ENCODE data around the gene IRX4.

IRX4 gene

GRCh38 chr5:1891391-1891790 is 8.7 kb upstream of the IRX4 start:
- no peak for DNase-seq

DNA sequence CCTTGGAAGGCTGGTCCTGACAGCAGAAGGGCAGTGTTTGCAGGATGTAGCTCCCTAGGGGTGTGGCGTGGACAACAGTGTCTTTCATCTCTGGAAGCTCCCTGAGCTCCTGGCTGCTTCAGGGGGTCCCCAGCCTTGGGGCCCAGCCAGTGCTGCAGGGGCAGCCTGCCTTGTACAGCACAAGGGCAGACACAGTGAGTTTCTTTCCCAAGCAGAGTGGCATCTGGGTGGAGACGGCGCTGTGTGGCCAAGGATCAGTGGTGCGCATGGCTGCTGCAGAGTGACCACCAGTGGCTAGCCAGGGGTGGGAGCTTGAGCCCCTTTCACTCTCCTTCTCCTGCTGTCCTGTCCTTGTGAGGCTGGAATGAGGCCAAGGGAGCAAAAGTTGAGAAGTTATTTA is 7.6 kb upstream of the IRX4 start:
- DNase-seq = no peak

DNA sequence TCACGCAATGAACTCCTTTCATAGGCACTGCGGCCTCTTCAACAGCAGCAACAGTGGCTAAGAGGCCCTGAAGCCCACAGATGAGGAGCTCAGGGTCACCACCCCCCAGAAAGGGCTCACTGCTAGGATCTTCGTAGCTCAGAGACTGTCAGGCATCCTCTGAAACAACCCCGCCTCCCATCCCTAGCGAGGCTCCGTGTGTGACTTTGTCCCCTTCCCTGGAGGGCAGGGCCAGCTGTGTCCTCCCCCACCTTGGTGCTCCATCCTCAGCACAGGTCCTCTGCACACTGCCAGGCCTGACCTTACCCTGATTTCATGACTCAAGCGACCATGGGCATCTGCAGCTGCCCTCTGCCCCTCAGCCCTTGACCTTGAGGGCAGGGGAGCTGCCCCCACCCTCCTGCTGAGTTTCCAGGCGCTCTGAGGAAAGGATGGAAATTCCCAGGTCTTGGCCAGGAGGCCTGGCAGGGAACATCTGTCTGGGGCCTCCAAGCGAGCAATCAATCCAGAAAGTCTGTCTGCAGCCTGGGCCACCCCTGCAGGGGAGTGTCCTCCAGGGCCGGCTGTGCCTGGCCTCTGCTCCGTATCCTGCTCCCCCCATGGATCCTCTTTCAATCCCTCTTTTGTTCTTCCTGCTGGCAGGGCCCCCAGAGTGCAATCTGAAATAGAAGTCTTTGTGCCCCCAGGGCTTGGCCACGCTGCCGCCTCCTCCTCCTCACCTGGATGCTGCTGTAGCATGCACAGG is 6.8 kb upstream of the IRX4 start:
- DNase-seq = no peak

DNA sequence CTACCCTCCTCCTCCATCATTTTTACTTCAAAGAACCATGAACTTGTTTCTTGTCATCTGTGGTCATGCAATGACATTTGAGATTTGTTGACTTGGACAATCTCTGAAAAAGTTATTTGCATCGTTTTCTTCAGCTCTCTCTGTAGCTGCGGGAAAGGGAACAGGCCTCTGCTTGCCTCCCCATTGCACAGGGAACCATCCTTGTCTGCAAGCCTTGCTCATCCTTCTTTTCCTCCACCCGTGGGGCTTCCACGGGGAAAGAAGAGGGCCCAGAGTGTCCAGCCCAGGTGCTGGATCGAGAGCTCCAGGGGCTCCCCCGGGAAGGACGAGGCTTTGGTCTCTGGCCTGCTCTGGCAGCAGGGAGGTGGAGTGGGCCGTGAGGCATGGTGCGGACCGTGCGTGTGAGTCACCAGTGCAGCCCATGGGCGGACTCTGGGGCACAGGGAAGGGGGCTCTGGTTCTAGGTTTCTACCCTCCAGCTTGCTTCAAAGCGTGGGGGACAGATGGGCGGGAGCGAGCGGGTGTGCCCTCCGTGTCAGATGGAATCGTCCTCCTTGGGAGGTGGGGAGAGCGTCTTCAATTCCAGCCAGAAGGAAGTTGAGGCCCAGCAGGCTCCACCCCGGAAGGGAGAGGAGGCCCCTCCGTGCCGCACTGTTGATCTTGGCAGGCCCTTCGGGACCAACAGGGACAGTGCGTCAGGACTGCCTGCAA is 6.0 kb upstream of the IRX4 start:
- DNase-seq = no peak

- DNase-seq = no peak
Observed at GRCh38 chr5:1887588-1888360, 5.0 kb upstream of the IRX4 start.

GRCh38 chr5:1886846-1887587 is 4.3 kb upstream of the IRX4 start:
- DNase-seq = no peak

DNA sequence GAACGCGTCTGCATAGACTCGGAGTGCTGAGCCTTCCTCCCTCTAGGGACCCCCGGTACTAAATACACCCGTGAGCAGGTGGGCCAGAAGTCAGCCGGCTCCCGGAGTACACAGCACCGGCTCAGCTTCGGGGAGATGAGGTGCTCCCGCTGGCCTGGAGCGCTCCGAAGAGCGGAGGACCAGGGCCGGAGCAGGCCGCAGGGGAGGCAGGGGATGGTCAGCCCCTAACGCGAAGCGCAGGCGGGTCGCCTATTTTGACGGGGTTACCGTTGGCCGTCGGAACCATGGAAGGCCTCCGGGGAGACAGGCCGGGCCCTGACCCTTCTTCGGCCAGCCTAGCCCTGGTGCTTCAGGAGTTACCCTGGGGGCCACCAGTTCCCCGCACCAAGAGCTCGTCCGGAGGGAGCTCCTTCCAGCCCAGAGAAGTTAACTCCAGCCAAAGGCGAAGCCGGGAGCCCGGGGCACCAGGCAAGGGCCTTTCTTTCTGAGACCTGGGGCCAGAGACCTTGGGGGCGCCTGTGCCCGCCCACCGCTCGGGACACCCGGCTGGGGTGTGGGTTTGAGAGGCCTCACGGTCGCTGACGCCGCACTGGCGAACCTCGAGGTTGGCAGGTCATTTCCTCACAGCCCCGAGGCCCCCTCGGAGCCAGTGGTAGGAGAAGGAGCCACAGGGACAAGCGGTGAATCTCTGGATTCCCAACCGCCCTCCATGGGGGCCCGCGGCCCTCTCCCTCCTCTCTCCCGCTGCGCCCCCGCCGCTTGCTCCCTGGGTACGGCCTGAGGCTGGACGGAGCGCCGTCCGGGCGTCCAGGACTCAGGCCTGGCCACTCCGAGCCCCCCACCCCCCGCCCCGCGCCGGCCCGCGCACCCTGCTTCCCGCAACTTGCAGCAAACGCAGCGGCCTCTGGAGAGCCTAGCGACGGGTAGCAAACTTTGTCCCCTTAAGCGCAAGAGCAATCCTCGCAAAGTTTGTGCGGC is 3.4 kb upstream of the IRX4 start:
- no peak for DNase-seq

GRCh38 chr5:1885404-1885755 is 2.7 kb upstream of the IRX4 start:
- DNase-seq = no peak

DNA sequence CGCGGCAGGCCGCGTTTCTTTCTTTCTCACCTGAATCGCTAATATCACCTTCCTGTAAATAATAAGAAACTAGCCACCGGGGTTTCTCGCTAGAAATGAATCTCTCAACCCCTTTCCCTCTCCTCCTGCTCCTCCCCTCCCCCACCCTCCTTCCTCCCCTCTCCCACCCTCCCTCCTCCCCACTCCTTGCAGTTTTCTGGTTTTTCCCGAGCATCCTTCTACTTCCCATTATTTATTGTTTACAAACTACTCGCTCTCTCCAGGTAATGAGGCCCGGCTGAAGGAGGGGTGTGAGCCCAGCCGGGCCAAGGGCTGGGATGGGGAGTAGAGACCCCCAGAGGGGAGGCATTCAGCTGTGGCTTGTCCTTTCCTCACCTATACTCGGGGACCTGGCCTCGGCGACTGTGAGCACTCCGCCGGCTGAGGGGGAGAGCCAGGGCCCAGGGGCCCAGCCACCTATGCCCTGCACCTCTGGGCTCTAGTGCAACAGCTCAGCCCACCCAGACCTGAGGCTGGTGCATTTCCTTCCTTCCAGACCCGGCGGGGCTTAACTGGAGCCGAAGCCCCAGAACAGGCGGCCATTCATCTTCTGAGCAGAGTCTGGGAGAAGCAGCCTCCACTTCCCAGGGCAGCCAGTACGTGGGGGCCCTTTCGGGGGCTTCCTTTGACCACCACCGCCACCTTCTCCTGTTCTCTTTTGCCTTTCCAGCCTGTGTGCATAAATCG is 2.1 kb upstream of the IRX4 start:
- no peak for DNase-seq

DNA sequence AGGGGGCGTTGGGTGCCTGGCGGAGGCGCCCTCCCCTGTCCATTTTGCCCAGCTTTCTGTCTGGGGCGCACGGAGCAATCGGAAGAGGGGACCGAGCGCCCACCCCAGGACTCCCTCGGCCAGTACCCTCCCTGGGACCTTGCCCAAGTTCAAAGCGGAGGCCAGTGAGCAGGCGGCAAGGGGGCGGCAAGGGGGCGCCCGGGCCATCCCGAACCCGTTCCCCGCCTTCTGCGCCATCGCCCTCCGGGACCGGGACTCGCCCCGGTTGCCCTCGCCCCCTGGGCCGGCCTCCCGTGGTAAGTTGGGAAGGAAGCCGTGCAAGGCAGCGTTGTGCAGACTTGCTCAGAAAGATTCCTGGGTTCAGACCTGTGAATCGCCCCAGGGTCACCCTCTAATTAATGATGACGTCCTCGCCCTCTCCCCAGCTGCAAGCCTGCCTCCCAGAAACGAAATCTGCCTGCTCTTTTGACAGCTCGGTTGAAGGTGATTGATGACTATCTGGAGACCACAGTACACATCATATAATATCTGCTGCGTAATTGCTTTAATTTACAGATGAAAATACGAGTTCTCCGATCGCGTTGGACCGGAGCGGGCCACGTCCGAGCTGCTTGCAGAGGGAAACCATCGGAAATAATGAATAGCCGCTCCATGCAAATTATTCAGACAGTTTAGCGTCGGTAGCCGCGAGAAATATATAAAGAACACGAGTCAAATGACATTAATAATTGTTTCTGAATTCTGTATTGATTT is 1.4 kb upstream of the IRX4 start:
- no peak for DNase-seq

DNA sequence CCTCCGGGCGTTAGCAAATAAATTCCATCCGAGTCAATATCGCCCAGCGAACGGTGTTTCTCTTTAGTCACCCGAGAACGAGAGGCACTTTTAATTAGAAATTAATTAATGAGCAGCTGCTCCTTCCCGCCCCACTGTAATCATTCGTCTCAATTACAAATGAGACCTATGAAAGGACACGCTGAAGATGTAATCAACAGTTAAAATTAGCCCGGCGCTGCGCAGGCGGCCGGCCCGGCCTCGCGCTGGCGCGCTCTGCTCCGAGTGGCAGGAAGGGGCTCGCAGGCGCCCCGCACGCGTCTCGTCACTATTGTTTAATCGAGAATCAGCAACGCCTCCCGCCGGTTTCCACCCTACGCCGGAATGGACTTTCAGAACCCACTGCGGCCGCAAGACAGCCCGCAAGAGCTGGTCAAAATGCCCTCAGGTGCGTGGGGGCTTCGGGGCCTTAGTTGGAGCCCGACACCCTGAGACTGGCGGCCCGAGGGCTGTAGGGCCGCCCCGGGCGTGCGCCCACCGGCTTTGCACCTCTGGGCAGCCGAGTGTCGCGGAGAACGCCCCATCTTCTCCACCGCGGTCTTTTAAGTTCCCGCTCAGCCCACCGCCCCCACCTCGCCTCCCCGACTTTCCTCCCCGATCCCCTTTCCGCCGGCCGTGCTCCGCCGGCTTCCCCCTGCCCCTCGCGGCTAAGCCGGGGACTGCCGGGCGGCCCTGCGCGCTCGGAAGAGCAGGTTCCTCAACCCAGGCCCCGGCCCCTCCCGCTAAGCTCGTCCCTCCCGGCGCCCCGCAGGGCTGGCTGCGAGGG is 597 bp upstream of the IRX4 start:
- no peak for DNase-seq

GRCh38 chr5:1881731-1882336 is 891 bp downstream of the IRX4 start:
- DNase-seq = no peak

GRCh38 chr5:1881098-1881572 is 1.6 kb downstream of the IRX4 start:
- DNase-seq = no peak

- DNase-seq = no peak
Observed at GRCh38 chr5:1880377-1881025, 2.2 kb downstream of the IRX4 start.

DNA sequence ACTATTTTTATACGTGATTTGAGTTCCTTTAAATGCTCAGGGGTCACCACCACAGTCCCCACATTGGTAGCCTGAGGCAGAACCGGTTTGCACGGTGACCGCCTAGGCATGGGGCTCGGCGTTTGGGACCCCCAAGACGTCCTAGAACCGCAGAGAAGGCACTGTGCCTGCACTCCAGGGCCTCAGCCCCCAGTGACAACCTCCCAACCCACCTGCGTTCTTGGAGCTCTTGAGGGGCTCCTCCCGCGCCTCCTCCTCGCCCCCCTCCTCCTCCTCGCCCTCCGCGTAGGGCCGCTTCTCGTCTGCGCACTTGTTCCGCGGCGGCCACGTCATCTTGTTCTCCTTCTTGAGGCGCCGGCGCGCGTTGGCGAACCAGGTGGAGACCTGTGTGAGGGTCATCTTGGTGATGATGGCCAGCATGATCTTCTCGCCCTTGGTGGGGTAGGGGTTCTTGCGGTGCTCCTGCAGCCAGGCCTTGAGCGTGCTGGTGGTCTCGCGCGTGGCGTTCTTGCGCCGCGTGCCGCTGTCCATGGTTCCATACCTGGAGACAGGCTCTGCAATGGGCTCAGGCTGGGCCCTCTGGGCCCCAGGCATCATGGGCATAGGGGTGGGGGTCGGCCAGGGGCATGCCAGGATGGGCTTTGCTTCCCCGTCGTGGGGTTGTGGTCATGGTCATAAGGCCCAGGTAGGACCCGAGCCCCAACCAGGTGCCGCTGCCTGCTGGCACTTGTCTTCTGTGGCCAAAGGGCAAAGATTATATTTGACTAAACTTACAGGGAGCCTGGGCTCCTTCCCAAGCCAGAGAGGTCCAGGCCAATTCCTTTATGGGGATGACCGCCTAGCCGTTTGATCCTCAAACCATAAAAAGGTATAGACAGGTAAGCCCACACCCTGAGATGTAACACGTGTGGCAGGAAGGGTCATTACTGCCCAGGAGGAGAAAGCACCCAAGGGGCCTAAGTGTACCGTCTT is 3.1 kb downstream of the IRX4 start:
- no peak for DNase-seq

- DNase-seq = no peak
Observed at GRCh38 chr5:1878050-1878849, 4.5 kb downstream of the IRX4 start.

Data from hippocampal formation (tissue), 2 donors.